KMS-11 (cell line): ENCODE results near the gene AGBL5.

Experiments used
- H2AFZ ChIP-seq: fragments of 200-600 bp; sonication (generic); 2 replicates; pipeline ENCODE4 v1.6.1; 2016; ENCODE audit warnings: antibody characterized with exemption, mixed run types, low read depth
- H3K27ac ChIP-seq: fragments of 200-600 bp; sonication (generic); 2 replicates; pipeline ENCODE4 v1.6.1; 2016; ENCODE audit warnings: mild to moderate bottlenecking, mixed run types
- H3K27me3 ChIP-seq: fragments of 200-600 bp; sonication (generic); 2 replicates; pipeline ENCODE4 v1.6.1; 2017; ENCODE audit warnings: mild to moderate bottlenecking, low read depth, mixed run types, moderate library complexity; ENCODE audit not compliant: insufficient read depth
- H3K36me3 ChIP-seq: fragments of 200-600 bp; sonication (generic); 2 replicates; pipeline ENCODE4 v1.6.1; 2017; ENCODE audit warnings: mild to moderate bottlenecking, mixed run types; ENCODE audit not compliant: insufficient read depth
- H3K4me1 ChIP-seq: fragments of 200-600 bp; sonication (generic); 2 replicates; pipeline ENCODE4 v1.6.1; 2016; ENCODE audit warnings: mild to moderate bottlenecking, low read depth, mixed run types; ENCODE audit not compliant: poor library complexity, severe bottlenecking
- H3K4me2 ChIP-seq: fragments of 200-600 bp; sonication (generic); 2 replicates; pipeline ENCODE4 v1.7.0; 2016; ENCODE audit warnings: mild to moderate bottlenecking, mixed run types
- H3K4me3 ChIP-seq: fragments of 200-600 bp; sonication (generic); IDR thresholded peaks from 2 replicates; pipeline ENCODE4 v1.6.1; 2017; ENCODE audit warnings: low read depth, low read length, mixed read lengths; ENCODE audit not compliant: insufficient read depth
- H3K79me2 ChIP-seq: fragments of 200-600 bp; sonication (generic); 2 replicates; pipeline ENCODE4 v1.6.1; 2016; ENCODE audit warnings: low read depth, mixed run types; ENCODE audit not compliant: insufficient read depth
- H3K9ac ChIP-seq: fragments of 200-600 bp; sonication (generic); 2 replicates; pipeline ENCODE4 v1.6.1; 2016; ENCODE audit warnings: mild to moderate bottlenecking, mixed run types
- H4K20me1 ChIP-seq: fragments of 200-600 bp; sonication (generic); 2 replicates; pipeline ENCODE4 v1.6.1; 2016; ENCODE audit warnings: mild to moderate bottlenecking, mixed run types; ENCODE audit not compliant: insufficient read depth
- TF ChIP-seq, protein P1 (sequence below): fragments of 200-600 bp; sonication (generic); conservative IDR thresholded peaks from 2 replicates; pipeline ENCODE4 v1.6.1; 2017; ENCODE audit warnings: low read depth, mild to moderate bottlenecking, antibody characterized with exemption, low read length, moderate library complexity, mixed read lengths

AGBL5 gene

GRCh38 chr2:27099334-27099955 is 48.0 kb downstream of the AGBL5 start:
- Histone ChIP-seq H3K36me3 (no peaks in the 10 kb centered on the region), H3K27me3 (no peaks in the 10 kb centered on the region), H3K4me1 (no peaks in the 10 kb centered on the region), H3K9ac (no peak overlapping the region), H3K4me3 (no peak overlapping the region), H3K4me2 (no peak overlapping the region), H3K79me2 (no peaks in the 10 kb centered on the region), H2AFZ (no peak overlapping the region), H4K20me1 (no peaks in the 10 kb centered on the region), H3K27ac (no peak overlapping the region)
- TF ChIP-seq, protein P1, sequence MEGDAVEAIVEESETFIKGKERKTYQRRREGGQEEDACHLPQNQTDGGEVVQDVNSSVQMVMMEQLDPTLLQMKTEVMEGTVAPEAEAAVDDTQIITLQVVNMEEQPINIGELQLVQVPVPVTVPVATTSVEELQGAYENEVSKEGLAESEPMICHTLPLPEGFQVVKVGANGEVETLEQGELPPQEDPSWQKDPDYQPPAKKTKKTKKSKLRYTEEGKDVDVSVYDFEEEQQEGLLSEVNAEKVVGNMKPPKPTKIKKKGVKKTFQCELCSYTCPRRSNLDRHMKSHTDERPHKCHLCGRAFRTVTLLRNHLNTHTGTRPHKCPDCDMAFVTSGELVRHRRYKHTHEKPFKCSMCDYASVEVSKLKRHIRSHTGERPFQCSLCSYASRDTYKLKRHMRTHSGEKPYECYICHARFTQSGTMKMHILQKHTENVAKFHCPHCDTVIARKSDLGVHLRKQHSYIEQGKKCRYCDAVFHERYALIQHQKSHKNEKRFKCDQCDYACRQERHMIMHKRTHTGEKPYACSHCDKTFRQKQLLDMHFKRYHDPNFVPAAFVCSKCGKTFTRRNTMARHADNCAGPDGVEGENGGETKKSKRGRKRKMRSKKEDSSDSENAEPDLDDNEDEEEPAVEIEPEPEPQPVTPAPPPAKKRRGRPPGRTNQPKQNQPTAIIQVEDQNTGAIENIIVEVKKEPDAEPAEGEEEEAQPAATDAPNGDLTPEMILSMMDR = no peak

DNA sequence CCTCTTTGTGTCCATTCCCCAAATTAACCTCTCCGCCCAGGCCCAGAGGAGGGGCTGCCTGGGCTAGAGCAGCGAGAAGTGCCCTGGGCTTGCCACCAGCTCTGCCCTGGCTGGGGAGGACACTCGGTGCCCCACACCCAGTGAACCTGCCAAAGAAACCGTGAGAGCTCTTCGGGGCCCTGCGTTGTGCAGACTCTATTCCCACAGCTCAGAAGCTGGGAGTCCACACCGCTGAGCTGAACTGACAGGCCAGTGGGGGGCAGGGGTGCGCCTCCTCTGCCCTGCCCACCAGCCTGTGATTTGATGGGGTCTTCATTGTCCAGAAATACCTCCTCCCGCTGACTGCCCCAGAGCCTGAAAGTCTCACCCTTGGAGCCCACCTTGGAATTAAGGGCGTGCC is 48.6 kb downstream of the AGBL5 start:
- H3K27me3 ChIP-seq = no peaks in the 10 kb centered on the region
- H3K4me2 ChIP-seq = no peak overlapping the region
- TF ChIP-seq, protein P1 = no peak
- H3K36me3 ChIP-seq = no peaks in the 10 kb centered on the region
- H3K79me2 ChIP-seq = no peaks in the 10 kb centered on the region
- H3K4me1 ChIP-seq = no peaks in the 10 kb centered on the region
- H3K4me3 ChIP-seq = no peak overlapping the region
- H3K27ac ChIP-seq = no peak overlapping the region
- H3K9ac ChIP-seq = no peak overlapping the region
- H2AFZ ChIP-seq = no peak overlapping the region
- no peaks in the 10 kb centered on the region for H4K20me1 ChIP-seq

- Histone ChIP-seq H3K27me3 (no peaks in the 10 kb centered on the region), H2AFZ (no peak overlapping the region), H3K4me1 (peaks cover 10% of the 10 kb centered on the region), H3K27ac (no peak overlapping the region), H3K4me2 (no peak overlapping the region), H3K36me3 (no peaks in the 10 kb centered on the region), H3K4me3 (no peak overlapping the region), H3K9ac (no peak overlapping the region), H4K20me1 (no peaks in the 10 kb centered on the region), H3K79me2 (no peaks in the 10 kb centered on the region)
- TF ChIP-seq, protein P1 = no peak
These were observed 50.9 kb downstream of the AGBL5 start for GRCh38 chr2:27102329-27102728.

DNA sequence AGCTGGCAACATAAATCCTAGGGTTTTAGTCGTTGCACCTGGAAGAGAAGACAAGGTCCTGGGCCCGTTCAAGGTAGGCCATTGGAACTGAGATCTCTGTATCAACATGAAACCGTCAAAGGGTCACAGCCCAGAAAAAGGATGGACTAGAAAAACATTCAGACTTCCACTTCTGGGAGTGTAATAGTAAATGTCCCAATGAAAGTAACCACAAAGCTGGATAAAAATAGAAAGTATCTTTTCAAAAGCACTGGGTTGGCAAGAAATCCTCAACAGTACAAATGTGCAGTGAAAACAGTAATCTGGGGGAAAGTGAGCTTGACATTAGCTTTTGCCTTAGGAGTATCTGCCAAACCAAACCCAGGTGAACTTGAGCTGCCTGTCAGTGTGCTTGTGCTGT is 54.5 kb downstream of the AGBL5 start:
- Histone ChIP-seq H3K4me1 (peaks cover 10% of the 10 kb centered on the region), H3K36me3 (no peaks in the 10 kb centered on the region), H3K4me2 (peak overlapping the region; percentile 1; the same call in 1 of the 2 replicates), H3K27me3 (no peaks in the 10 kb centered on the region), H3K27ac (no peak overlapping the region), H3K4me3 (no peak overlapping the region), H2AFZ (no peak overlapping the region), H3K9ac (no peak overlapping the region), H4K20me1 (no peaks in the 10 kb centered on the region), H3K79me2 (no peaks in the 10 kb centered on the region)
- TF ChIP-seq, protein P1 = no peak
